GM19328 (cell line): ENCODE measurements around the gene HAPSTR1.

Experiments
- ATAC-seq: cut with Tn5 transposase; IDR thresholded peaks from one replicate; pipeline ENCODE4 v1.9.1; 2021; ENCODE audit warnings: mild to moderate bottlenecking, moderate library complexity; ENCODE audit not compliant: unreplicated experiment

Gene HAPSTR1

GRCh38 chr16:9122342-9122741 lies 30.9 kb downstream of the HAPSTR1 start:
- no peak for ATAC-seq

- no peak for ATAC-seq
Observed at GRCh38 chr16:9122969-9123368, 31.5 kb downstream of the HAPSTR1 start.

DNA sequence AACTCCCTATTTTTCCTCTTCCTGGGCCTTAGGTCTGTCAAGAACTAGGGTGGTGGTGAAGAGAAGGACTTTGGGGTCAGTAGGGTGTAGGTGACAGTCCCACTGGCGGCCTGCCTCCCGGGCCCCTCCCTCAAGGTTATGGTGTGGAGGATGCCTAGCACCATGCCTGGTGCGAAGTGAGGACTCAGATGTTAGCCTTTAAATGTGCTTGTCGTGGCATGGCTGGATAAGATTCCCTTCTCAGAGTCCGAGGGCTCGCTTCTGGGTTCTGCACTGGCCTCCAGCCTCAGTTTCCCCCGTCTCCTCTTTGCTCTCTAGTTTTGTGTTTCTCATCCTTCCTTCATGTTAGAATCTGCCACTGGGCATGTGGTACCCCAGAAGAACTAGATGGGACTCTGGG lies 32.0 kb downstream of the HAPSTR1 start:
- ATAC-seq, result no peak

GRCh38 chr16:9123871-9124270 lies 32.4 kb downstream of the HAPSTR1 start:
- ATAC-seq, result no peak

- no peak for ATAC-seq
Observed at GRCh38 chr16:9124444-9124843, 33.0 kb downstream of the HAPSTR1 start.

GRCh38 chr16:9124908-9125584 lies 33.6 kb downstream of the HAPSTR1 start:
- no peak for ATAC-seq

DNA sequence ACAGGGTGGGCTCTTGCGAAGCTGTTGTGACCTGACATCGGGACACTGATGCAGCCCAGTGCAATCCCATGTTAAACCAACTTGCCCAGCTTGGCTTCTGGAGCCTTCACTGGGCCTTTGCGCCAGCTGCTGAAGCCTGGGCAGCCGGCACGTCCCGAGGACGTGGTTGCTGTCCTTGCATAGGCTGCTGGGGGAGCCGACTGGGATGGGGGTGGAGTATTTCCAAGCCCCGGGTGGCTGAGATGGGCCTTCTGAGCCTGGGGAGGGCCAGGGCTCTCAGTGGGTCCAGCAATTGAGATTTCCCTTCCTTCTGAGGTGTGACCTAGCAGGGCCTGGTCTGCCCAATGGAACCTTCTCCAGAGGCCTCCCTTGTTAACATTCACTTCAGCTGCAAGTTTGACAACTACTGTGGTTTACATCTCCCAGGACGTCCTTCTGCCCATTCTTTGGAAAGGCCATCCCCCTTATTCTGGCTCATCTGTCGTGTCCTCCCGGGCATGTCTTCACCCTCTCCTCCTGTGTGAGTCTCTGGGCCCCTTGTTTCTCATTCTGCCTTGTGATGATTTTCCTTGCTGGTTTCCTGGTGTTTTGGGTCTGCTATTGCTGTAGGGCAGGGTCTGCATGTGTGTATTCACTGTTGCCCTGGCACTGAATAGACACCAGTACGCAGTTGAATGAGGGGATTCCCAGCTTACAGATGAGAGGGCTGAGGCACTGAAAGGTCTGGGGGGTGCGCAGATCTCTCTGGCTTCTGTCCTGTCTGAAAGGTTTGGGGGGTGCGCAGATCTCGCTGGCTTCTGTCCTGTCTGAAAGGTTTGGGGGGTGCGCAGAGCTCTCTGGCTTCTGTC lies 34.4 kb downstream of the HAPSTR1 start:
- ATAC-seq, result no peak

DNA sequence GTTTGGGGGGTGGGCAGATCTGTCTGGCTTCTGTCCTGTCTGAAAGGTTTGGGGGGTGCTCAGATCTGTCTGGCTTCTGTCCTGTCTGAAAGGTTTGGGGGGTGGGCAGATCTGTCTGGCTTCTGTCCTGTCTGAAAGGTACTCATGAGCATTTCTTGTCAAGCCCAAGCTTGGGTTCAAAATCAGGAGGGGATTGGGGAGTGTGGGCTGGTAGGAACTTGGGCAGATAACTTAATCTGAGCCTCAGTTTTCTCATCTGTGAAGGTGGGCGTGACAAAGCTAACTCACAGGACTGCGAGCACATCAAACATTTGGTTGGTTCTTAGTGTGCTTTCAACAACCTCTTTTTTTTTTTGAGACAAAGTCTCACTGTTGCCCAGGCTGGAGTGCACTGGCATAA lies 35.2 kb downstream of the HAPSTR1 start:
- no peak for ATAC-seq

DNA sequence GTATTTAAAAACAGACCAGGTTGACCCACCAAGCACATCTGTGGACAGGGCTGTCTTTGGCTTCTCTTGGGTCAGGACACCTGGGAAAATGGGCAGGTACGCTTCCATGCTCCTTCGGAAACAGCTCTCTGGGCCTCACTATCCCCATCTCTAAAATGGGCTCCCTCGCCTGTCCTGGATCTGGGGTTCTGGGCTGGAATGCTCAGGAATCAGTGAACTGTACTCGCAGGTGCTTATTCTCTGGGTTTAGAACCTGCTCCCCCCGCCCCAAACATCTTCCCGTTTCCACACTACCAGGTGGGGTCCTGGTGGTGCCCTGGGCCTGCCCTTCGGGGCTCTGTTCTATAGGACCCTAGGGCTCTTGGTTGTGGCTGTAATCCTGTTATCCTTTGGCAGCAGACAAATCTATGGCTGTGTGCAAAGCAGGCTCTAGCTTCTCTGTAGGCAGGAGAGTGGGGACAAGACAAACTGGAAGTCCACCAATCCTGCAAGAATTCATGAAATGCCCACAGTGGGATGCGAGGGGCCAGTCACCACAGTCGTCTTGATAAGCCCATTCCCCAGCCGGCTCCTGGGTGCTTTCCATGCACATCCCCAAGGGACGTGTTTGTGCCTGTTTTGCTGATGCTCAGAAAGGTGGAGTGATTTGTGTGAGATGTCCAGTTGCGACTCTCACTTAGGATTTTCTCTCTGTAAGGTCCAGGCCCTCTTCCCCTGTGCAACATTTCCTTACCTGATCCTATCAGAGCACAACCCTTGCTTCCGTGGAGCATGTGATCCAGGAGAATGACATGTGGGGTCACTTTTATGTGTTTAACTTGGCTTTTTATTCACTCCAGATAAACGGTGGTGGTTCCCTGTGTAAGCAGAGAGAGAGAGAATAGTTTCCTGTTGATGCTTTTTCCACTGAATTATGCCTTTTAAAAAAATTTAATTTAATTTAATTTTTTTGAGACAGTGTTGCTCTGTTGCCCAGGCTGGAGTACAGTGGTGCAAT lies 37.2 kb downstream of the HAPSTR1 start:
- no peak for ATAC-seq

DNA sequence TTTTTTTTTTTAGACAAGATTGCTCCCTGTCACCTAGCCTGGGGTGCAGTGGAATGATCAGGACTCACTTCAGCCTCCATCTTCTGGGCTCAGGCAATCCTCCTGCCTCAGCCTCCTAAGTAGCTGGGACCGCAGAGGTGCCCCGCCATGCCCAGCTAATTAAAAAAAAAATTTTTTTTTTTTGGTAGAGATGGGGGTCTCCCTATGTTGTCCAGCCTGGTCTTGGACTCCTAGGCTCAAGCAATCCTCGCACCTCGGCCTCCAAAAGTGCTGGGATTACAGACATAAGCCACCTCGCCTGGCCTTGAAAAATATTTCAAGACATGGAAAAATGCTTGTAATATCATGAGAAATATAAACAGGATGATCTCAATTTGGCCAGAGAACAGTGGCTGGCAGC lies 42.9 kb downstream of the HAPSTR1 start:
- no peak for ATAC-seq

GRCh38 chr16:9134739-9135138 lies 43.3 kb downstream of the HAPSTR1 start:
- no peak for ATAC-seq

DNA sequence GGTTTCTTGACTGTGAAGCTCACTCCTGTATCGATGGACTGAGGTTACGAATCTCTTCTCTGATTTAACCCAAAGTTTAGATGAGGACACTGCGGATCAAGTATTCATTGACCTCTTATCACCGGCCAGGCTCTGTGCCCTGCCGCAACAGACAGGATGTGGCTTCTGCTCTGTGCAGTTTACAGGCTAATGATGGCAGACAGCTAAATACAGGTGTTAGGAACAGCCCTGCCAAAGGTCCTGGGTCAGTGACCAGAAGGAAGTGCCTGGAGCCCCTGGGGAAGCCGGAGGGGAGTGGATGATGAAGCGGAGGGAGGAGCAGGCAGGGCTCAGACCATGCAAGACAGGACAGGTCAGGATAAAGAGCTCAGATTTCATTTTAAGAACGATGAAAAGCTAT lies 44.4 kb downstream of the HAPSTR1 start:
- peak; percentile 35 for ATAC-seq

GRCh38 chr16:9136596-9136995 lies 45.2 kb downstream of the HAPSTR1 start:
- no peak for ATAC-seq

DNA sequence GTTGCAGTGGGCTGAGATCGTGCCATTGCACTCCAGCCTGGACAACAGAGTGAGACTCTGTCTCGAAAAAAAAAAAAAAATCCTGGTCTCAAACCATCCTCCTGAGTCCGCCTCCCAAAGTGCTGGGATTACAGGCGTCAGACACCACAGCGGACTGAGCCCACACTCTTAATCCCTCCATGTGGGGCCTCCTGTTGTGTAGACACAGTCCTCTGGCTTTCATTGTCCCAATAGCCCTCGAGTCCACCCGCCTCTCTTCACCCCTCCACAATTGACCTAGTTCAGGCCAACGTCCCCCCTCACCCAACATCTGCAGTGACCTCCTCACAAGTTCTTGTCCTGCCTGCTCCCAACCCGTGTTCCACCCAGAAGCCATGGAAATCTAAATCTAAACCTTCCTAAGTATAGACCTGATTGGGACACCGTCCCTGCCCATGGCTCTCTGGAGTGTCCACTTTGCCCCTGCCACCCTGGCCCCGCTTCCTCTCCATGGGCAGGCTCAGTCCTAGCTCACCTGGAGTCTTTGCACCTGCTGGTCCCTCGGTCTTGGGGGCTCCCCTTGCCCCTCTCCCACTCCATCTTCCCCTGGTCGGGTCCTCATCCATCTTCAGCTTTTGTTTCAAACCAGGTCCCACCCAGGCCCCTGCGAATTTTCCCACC lies 46.7 kb downstream of the HAPSTR1 start:
- ATAC-seq, result no peak

DNA sequence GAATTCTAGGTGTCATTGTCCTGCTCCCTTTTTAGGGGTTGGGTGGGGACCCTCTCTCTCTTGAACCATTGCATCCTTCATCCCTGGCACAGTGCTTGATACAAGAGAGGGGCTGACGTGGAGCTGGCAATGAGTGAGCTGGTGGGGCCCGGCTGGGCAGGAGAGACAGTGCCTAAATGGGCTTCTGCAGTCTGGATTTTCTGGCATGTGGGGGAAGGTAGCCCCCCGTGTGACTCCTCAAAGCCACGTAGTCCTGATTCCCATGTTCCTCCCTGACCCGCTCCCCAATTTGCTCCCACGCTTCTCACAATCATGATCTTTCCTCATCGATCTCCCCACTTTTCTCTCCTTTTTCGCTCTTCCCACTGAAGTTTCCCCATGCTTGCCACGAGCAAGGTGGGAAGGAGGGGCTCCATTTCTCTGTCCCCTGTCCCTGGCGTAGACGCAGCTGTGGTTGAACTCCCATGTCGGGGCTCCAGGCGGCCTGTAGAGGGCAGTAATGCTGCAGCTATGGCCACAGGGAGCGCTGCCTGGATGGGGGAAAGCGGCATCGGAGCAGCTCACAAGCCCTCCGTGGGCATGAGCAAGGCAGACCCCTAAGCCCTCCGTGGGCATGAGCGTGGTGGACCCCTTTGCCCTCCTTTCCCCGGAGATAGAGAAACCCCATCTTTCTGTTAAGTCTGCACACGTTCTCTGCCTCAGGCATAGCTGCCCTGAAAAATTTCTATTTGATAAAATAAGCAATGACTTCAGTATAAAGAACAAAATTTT lies 47.5 kb downstream of the HAPSTR1 start:
- no peak for ATAC-seq

- ATAC-seq, result peak; percentile 50
Observed at GRCh38 chr16:9139965-9140364, 48.5 kb downstream of the HAPSTR1 start.
